GM20431 (cell line): ENCODE measurements around the gene NHLH2.

ENCODE experiments used
- in situ Hi-C: fragments of 300-500 bp; cut with MseI, MboI; formaldehyde crosslinking; loops from one replicate; pipeline ENCODE4 v1.15.0; 2020; ENCODE audit warnings: low sequenced_read_pairs; ENCODE audit not compliant: unreplicated experiment

Gene NHLH2

GRCh38 chr1:115809847-115810246 lies 31.1 kb downstream of the NHLH2 start:
- in situ Hi-C loops: loop anchor here (10.0 kb wide), 1 partner anchor 175 kb away; no protein-coding TSS in a partner anchor

DNA sequence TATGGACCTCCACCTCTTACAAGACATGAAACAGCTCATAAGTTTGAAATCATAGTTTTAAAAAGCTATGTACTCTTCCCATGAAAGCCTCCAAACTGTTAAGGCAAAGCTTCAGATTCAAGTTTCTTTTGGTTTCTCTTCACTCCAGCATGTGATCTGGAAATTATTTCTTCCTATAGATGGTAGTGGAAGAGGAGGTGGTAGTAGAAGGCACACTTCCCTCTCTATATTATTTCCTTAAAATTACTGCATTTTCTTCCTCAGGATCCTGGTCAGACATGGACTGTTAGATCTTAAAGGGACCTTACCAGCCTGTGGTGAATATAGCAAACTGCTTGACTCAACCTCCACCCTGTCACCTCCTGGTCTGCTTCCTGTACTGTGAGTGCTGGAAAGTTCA lies 31.9 kb downstream of the NHLH2 start:
- in situ Hi-C loops: loop anchor here (10.0 kb wide), 1 partner anchor 176 kb away; no protein-coding TSS in a partner anchor

DNA sequence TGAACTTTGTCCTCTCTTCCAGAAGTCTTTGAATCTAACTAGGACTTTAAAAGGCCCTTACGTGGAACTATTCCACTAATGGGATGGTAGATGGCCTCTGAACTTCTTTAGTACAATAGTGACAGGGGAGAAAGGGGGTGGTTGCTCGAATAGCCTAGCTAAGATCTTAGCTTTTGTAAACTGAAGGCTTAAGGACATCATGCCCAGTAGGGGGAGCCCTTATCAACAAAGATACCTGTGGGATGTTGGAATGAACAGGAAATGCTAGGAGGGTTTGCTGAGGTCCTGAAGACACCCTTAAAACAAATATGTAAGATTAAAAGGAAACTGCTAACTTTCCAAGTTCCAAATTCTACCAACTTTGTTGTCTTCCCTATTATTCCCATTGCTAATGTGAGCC lies 33.2 kb downstream of the NHLH2 start:
- in situ Hi-C loops: loop anchor here (10.0 kb wide), 1 partner anchor 177 kb away; no protein-coding TSS in a partner anchor

DNA sequence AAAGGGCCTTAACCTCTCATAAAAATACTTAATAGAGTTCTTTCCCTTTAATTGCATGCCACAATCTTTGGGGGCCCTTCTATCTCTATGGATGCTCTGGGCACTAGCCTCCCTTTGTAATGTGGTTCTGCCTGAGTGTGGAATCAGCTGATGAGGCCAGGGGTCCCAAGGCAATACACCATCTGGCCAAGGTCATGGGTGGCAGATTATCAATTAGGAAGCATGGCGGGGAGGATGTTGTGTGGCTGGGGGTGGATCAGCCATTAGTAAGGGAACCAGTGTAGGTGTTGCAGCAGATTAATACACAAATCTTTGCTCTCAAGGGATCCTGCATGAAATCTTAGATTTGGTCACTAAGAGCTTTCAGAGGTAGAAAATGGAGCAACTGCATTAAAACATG lies 35.3 kb downstream of the NHLH2 start:
- in situ Hi-C loops: loop anchor here (10.0 kb wide), 1 partner anchor 179 kb away; no protein-coding TSS in a partner anchor

GRCh38 chr1:115802416-115802815 lies 38.5 kb downstream of the NHLH2 start:
- in situ Hi-C loops: loop anchor here (10.0 kb wide), 1 partner anchor 182 kb away; no protein-coding TSS in a partner anchor

GRCh38 chr1:115797486-115797885 lies 43.4 kb downstream of the NHLH2 start:
- in situ Hi-C loops: no loop called here

GRCh38 chr1:115796897-115797296 lies 44.0 kb downstream of the NHLH2 start:
- in situ Hi-C loops: no loop called here

DNA sequence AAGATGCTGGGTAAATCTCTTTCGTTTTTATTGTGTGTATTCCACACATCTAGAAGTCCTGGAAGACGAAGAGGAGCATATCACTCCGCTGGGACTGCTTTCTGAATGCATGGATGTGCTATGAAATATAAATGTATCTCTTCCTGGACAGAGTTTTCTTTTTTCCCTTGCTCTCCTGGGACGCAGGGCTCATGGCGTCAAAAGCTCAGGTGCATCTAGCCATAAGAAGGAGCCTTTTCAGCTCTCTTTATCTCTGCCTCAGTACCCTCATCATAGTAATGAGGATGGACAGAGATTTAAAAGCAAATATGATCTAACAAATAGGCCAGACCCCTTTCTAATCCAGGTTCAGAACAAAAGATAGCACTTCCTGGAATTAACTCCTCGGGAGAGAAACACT lies 44.9 kb downstream of the NHLH2 start:
- in situ Hi-C loops: no loop called here

GRCh38 chr1:115794976-115795639 lies 45.8 kb downstream of the NHLH2 start:
- in situ Hi-C loops: no loop called here

- in situ Hi-C loops: no loop called here
Measured at GRCh38 chr1:115793162-115793561, 47.8 kb downstream of the NHLH2 start.

- in situ Hi-C loops: no loop called here
Measured at GRCh38 chr1:115791816-115792215, 49.1 kb downstream of the NHLH2 start.

DNA sequence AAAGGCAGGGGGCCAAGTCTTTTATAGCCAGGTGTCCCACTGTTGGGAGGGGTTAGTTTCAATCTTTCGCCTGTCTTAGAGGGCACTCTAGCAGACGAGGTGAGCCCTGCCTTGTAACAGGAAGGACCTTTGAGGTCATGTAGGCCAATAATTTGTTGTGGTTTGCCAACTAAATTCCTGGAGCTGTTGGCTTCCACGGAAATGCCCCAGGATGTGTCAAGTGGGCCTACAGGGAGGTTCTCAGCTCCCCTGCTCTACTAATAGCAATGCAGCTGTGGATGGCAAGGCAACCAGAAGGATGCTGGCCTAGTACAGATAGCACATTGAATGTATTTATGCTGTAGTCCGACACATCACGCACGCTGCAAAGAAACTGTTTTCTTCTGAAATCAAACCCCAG lies 50.1 kb downstream of the NHLH2 start:
- in situ Hi-C loops: no loop called here

DNA sequence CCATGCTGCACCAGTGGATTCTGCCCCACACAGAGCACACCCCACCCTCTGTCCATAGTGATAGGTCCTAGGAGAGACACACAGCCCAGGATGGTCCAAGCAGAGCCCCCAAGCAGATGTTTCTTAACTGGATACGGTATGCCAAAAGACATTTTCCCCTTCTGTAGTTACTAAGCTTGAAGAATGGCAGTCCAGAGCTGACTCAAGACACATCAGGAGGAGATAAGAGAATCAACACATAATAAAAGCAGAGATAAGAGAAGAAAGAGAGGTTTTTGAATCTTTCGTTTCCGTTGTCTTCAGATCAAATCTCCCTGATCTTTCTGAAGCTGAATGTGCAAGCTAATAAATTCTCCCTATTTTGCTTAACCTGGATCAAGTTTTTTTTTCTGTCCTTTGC lies 50.6 kb downstream of the NHLH2 start:
- in situ Hi-C loops: no loop called here
